Epithelial cell of prostate (primary cell): ENCODE data around the gene ACHE.

Experiments used
- DNase-seq: peaks from one replicate; pipeline ENCODE4 v3.0.0-alpha.2; 2011; ENCODE audit warnings: low read depth, low spot score
- H3K27ac ChIP-seq: fragments of 450-650 bp; 2 replicates; pipeline ENCODE4 v1.5.1; 2017; ENCODE audit warnings: mild to moderate bottlenecking

ACHE gene

GRCh38 chr7:100897772-100898454, 2.2 kb upstream of the ACHE start:
- no peak overlapping the region for H3K27ac ChIP-seq
- no peak for DNase-seq

DNA sequence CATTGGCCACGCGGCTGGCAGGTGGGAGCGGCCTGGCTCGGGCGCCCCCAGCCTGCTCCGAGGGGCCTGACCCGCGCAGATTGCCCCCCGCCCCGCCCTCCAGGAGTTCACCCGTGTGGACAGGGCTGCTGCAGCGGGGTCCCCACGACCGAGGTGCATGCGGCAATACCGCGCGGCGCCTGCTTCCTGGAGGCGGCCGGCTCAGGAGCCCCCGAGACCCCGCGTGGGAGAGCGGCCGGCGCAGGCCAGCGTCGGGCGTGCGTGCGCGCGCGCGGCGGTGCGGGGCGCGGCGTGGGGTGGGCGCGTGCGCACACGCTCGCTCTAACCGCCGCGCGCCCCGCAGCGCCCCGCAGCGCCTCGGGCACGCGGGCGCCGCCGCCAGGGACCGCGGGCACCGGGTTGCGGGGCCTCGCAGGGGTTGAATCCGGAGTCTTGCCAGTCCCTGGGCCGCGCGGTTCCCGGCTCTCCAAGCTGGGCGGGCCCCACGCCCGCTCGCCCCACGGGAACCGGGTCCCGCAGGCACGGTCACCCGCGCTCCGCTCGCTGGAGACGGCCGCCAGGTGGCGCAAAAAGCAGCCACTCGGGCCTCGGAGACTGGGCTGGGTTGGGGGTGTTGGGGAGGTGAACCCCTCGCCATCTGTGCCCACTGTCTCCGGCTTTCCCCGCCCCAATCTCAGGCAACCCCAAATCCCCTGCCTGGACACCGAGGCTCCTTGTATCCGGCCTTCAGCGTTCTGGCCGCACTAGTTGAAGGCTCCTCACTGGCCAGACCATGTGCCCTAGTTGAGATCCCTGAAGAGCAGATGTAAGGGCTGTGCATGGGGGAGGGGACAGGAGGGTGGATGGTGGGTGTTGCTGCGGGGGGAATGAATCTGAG, 1.3 kb upstream of the ACHE start:
- DNase-seq: no peak
- no peak overlapping the region for H3K27ac ChIP-seq

DNA sequence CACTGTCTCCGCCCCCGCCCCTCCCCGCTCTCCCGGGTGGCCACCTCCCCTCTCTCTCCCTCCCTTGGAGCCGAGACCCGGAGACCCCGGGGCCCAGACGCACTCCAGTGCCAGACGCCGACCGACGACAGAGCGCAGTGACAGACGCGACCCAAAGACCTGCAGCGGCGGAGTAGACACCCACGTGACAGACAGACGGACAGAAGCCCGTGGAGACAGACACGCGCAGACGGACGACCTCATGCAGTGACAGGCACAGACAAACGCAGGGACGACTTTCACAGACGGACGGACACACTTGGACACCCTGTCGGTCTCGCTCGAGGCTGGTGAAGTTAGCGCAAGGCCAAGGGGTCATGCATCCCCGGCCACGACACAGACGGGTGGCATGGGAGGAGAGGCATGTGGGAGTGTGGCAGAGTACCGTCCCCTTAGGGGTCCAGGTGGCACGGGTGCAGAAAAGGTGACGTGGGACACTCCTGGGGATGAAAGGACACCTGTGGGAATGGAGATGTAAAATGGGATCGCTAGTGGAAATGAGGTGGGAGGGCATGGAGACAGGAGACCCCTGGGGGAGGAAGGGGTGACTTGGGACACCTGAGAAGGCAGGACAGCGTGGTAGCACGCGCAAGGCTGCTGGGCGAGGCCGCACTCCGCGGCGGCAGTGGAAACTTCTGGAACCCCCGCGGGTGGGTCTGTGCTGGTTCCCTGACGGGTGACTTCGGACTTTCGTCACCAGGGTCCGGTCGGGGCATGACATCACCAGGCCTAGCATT, 456 bp upstream of the ACHE start:
- no peak for DNase-seq
- no peak overlapping the region for H3K27ac ChIP-seq

DNA sequence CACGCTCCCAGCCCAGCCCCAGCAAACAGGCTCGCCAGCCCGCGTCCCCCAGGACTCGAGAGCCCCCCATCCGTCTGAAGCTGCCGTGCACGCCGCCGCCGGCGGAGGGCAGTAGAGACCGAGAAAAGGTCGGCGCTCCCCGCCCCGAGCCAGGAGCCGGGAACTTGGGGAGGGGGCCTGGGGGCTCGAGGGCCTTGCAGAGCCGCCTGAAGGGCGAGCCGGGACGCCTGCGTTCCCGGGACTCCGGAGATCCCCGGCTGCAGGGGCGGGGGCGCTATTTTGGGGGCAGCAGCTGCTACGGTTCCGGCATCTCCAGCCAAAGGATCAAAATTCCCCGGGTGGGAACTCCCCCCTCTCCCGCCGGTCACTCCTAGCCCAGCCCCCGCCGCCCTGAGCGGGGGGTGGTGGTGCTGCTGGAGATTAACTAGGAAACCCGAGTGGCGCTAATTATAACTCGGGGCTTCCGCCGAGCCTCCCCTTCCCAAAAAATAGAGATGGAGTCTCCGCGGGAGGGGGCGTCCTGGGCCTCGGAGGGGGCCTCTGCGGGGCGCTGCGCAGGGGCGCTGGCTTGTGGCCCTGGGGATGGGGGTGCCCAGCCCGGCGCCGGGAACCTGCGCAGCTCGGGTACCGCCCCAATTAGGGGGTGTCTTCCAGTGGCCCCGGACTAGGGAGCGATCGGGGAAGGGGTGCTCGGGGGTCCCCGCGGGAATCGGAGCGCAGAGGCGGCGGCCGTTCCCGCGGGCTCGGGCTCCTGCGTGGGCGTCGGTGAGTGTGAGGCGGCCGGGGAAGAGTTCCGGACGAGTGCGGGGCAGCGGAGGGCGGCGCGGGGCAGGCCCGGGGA, 608 bp downstream of the ACHE start:
- H3K27ac ChIP-seq: no peak overlapping the region
- no peak for DNase-seq

DNA sequence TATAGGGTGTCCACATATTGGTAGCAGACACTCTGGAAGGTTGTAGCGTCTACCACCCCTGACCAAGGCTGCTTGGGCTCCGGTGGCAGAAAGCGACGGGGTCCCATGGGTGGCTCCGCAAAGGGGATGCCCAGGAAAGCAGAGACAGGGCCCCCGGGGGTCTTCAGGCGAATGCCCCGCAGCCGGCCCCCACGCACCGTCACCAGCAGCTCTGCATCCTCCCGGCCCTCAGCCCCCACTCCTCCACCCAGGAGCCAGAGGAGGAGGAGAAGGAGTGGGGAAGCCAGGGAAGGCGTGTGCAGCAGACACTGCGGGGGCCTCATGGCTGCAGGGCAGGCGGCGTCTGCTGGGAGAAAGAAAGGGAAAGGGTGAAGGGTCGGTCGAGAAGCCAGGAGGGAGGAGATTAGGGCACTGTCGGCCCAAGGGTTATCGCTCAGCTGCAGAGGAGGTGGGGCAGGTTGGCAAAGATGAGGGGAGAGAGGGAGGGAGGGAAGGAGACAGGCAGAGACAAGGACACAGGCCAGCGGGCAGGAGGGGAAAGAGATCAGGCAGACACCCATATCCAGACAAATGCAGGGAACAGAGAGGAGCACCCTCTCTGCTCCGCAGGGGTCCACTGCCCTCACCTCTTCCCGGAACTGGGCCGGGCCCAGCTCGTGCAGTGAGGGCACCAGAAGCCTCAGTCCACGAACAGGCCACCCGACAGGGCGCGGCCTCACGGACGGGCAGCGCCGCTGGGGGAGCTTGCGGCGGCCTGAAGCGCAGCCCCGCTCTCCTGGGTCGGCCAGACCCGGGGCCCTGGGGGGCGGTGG, 1.6 kb downstream of the ACHE start:
- no peak overlapping the region for H3K27ac ChIP-seq
- DNase-seq: no peak

GRCh38 chr7:100893318-100893895, 2.3 kb downstream of the ACHE start:
- DNase-seq: no peak
- H3K27ac ChIP-seq: no peak overlapping the region

- DNase-seq: no peak
- no peak overlapping the region for H3K27ac ChIP-seq
Measured at GRCh38 chr7:100892364-100893317, 3.0 kb downstream of the ACHE start.

GRCh38 chr7:100891568-100892247, 4.0 kb downstream of the ACHE start:
- peak; percentile 73 for DNase-seq
- peak overlapping the region; percentile 94 for H3K27ac ChIP-seq

GRCh38 chr7:100890653-100891567, 4.8 kb downstream of the ACHE start:
- no peak for DNase-seq
- peak overlapping the region; percentile 94 for H3K27ac ChIP-seq

DNA sequence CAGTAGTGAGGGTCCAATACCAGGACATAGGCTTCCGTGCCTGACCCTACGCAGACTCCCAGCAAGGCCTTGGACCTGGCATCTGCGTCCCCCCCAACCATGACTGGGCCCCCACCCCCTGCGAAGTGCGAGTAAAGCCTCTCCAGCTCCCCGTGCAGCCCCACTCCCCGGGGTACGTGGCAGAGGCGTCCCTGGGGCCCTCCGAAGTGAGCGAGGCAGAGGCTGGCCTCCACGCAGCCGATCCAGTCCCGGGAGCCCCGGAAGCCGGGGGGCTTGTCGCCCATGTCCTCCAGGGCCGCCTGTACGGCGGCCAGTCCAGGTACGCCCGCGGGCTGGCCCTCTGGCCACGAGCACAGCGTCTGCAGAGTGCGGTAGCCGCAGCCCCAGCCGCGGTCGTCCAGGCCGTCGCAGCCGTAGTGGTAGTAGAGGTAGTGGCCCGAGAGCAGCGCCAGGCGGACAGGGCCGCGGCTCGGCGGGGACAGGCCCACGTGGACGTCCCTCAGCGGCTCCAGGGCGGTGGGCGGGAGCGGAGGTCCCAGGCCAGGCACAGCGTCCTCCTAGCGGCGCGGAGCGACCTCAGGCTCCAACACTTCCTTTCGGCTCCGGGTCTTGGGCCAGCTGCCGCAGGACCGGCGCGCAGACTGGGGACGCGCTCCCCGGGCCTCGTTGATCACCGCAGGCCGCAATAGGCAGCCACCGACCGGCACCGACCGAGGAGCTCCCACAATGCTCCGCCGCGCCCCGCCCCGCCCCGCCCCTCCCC, 6.5 kb downstream of the ACHE start, which contains the start of gene UFSP1:
Gene UFSP1 (minus strand): TSS at position 728 of the 763 bp plus-strand sequence. CDS start 444 bp downstream, at position 284.
- DNase-seq: no peak
- peak within 1 kb of the TSS; percentile 94 for H3K27ac ChIP-seq

DNA sequence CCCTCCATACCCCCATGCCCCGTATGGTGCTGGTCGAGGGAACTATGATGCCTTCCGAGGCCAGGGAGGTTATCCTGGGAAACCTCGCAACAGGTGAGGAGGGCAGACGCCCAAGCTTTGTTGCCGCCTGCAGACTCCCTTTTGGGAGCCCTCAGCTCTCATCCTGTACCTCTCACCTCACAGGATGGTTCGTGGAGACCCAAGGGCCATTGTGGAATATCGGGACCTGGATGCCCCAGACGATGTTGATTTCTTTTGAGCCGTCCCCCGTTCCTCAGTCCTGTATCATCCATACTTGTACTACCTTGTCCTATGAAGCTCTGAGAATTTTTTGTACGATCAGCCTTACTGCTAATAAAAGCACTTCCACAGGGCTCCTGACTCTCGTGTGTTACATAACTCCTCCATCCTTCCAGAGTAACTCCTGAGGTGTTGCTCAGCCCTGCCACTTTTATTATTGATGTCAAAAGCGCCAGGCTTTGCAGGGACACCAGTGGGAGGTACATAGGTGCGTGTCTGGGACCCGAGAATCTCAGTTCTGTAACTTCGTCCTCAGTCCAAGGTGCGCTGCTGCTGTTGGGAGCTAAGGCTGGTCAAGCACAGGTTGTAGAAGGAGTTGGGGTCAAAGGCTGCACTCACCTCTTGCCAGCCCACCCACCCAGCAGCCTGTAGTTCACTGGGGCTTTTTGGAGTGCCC, 7.2 kb downstream of the ACHE start:
- no peak for DNase-seq
- peak overlapping the region; percentile 94 for H3K27ac ChIP-seq

- DNase-seq: no peak
- peak overlapping the region; percentile 94 for H3K27ac ChIP-seq
Measured at GRCh38 chr7:100887516-100888290, 8.0 kb downstream of the ACHE start.

DNA sequence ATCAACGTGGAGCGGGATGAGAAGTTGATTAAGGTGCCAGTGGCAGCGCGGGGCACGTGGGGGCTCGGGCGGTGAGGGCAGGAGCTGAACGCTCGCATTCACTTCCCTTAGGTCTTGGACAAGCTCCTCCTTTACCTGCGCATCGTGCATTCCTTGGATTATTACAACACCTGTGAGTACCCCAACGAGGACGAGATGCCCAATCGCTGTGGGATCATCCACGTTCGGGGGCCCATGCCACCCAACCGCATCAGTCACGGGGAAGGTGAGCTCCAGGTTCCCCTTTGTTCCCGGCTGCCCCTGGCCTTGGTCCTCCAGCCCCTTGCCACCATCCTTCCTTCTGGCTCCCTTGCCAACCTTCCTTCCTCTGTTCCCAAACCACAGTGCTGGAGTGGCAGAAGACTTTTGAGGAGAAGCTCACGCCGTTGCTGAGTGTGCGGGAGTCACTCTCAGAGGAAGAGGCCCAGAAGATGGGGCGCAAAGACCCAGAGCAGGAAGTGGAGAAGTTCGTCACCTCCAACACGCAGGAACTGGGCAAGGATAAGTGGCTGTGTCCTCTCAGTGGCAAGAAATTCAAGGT, 8.7 kb downstream of the ACHE start:
- no peak for DNase-seq
- no peak overlapping the region for H3K27ac ChIP-seq
